ENCODE data around the gene SCN2B.
A peak's percentile ranks its signal among the peaks of the same experiment; 100 is the strongest.

SCN2B gene

DNA sequence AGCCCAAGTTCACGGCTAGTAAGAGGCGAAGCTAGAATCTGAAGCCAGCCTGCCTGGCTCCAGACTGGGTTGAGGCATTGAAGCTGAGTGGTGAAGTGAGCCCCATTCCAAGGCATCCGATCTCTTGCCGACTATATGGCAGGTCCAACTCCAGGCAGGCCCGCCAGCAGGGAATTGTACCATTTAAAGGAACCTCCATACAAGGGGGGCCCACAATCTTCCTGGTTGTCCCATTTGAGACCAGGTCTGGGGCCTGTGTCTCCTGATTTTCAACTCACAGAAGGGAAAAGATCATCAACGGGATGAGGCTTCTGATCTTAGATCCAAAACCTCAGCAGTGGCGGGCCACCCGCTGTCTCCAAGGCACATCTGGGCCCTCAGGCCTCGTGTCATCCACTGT is 4.1 kb downstream of the SCN2B start:
- DNase-seq = no peak

- DNase-seq = peak; percentile 1
Measured at GRCh38 chr11:118171269-118172062, 5.0 kb downstream of the SCN2B start.

- DNase-seq = no peak
Measured at GRCh38 chr11:118170882-118171268, 5.6 kb downstream of the SCN2B start.

GRCh38 chr11:118170231-118170630 is 6.2 kb downstream of the SCN2B start:
- DNase-seq = no peak

GRCh38 chr11:118169300-118170140 is 6.9 kb downstream of the SCN2B start:
- no peak for DNase-seq

GRCh38 chr11:118168751-118169150 is 7.7 kb downstream of the SCN2B start:
- no peak for DNase-seq

DNA sequence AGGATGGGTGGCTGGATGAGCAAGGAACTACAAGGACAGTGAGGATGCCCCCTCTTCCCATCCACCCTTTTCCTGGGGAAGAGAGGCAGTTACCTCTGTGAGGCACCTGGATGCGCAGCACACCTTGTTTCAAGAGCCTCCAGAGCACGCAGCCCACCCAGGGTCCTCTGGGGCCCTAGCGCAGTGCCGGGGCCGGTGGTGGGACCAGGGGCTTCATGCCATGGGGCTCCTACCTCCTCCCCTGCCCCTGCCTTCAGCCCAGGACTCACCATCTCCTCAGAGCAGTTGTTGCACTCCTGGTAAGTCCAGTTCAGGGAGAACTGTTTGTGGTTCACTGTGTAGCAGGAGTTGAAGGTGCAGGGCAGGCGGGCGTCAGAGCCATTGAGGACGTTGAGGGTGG is 8.1 kb downstream of the SCN2B start:
- no peak for DNase-seq

GRCh38 chr11:118167906-118168305 is 8.5 kb downstream of the SCN2B start:
- DNase-seq = no peak

- no peak for DNase-seq
Measured at GRCh38 chr11:118167253-118167652, 9.2 kb downstream of the SCN2B start.

- DNase-seq = no peak
Measured at GRCh38 chr11:118166641-118167040, 9.8 kb downstream of the SCN2B start.

GRCh38 chr11:118164885-118165284 is 11.6 kb downstream of the SCN2B start:
- DNase-seq = no peak

DNA sequence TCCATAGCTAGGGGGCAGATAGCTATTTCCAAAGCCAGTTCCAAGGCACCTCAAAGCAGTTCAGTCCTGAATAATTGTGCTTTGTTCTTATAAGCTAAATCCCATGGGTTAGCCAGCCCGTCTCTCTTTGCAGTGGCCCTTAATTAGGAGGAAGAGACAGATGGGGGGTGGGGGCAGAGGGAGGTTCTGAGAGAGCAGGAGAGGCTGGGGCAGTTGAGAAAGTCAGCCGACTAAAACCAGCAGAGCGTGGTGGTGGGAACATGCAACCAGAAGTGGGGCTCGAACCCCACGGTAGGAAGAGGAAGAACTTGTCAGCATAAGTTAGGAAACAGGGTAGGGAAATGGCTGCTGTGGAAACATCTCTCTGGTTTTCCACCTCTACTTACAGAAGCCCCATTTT is 12.9 kb downstream of the SCN2B start:
- no peak for DNase-seq

DNA sequence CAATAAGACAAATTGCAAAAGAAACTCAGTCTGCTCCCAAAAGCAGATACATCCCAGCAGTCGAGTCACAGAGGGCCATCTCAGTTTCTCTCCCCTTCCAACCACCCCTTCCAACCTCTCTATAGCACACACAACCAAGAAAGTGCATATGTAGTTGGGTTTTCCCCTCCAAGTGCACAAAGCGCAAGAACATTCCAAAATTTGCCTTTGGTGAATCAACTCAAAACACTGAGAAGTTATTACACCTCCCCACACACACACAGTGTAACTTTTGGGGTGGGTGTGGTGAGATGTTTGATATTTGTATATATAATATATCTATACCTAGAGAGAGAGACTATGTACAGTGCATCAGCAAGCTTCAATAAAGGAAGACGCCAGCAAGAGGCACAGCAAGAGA is 13.6 kb downstream of the SCN2B start:
- DNase-seq = no peak

DNA sequence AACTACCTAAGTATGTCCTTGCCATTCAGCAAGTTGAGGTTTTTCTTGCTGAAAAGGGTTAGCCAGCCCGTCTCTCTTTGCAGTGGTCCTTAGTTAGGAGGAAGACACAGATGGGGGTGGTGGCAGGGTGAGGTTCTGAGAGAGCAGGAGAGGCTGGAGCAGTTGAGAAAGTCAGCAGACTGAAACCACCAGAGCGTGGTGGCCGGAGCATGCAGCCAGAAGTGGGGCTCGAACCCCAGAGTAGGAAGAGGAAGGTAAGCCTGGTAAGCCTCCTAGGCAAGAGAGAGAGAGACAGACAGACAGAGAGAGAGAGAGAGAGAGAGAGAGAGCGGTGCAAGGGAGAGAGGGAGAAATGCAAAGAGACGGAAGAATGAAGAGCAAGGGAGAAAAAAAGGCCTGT is 14.7 kb downstream of the SCN2B start:
- no peak for DNase-seq

GRCh38 chr11:118157186-118157895 is 19.1 kb downstream of the SCN2B start:
- no peak for DNase-seq

GRCh38 chr11:118156531-118157185 is 19.8 kb downstream of the SCN2B start:
- DNase-seq = no peak

- DNase-seq = no peak
Measured at GRCh38 chr11:118155776-118156530, 20.5 kb downstream of the SCN2B start.

GRCh38 chr11:118154641-118155040 is 21.8 kb downstream of the SCN2B start:
- DNase-seq = no peak

GRCh38 chr11:118153976-118154375 is 22.5 kb downstream of the SCN2B start:
- DNase-seq = no peak

- no peak for DNase-seq
Measured at GRCh38 chr11:118153516-118153915, 22.9 kb downstream of the SCN2B start.

GRCh38 chr11:118152552-118153471 is 23.6 kb downstream of the SCN2B start, which contains the start of gene SCN4B:
TSS of gene SCN4B (minus strand) at chr11:118152823. CDS start at chr11:118152673, 150 bp downstream.
- peak; percentile 14 for DNase-seq
